Measurements from ENCODE around the gene ZNF692.
A peak's percentile ranks its signal among the peaks of the same experiment; 100 is the strongest.

ZNF692 gene

DNA sequence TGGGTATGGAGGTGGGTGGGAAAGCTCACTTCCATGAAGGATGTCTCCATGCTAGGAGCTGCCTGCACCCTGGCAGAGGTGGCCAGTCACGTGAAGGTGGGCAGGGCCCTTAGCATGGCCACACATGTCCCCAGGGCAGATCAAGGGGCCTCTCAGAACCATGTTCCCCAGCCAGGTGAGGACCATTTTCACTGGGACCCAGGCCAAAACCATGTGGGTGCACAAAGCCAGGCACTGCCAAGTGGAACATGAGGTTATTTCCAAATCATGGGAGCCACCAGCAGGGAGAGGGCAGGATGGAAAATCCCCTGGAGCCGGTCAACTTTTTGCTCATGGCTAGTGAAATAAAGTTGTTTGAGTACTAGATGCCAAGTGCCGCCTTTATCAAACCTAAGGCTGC lies 9.7 kb downstream of the ZNF692 start:
- no peak for TF ChIP-seq POLR2A (IDR thresholded peaks at IDR 0.05; ENCODE audit: low read depth, low read length)
- no peak for FAIRE-seq
- no peak for DNase-seq (ENCODE audit: insufficient read length, low spot score)

- no peak for TF ChIP-seq POLR2A (IDR thresholded peaks at IDR 0.05; ENCODE audit: low read depth, low read length)
- DNase-seq (ENCODE audit: insufficient read length, low spot score) (no peak), FAIRE-seq (no peak)
Observed at GRCh38 chr1:248848602-248849001, 10.3 kb downstream of the ZNF692 start.

DNA sequence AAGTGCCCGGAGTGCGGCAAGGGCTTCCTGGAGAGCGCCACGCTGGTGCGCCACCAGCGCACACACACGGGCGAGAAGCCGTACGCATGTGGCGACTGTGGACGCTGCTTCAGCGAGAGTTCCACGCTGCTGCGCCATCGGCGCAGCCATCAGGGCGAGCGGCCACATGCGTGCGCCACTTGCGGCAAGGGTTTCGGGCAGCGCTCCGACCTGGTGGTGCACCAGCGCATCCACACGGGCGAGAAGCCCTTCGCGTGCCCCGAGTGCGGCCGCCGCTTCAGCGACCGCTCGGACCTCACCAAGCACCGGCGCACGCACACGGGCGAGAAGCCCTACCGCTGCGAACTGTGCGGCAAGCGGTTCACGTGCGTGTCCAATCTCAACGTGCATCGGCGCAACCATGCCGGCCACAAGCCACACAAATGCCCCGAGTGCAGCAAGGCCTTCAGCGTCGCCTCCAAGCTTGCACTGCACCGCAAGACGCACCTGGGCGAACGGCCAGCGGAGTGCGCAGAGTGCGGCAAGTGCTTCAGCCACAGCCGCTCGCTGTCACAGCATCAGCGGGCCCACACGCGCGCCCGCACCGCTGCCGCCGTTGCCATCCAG lies 10.8 kb downstream of the ZNF692 start:
- TF ChIP-seq POLR2A (IDR thresholded peaks at IDR 0.05; ENCODE audit: low read depth, low read length), result no peak
- DNase-seq (ENCODE audit: insufficient read length, low spot score) (no peak), FAIRE-seq (no peak)

DNA sequence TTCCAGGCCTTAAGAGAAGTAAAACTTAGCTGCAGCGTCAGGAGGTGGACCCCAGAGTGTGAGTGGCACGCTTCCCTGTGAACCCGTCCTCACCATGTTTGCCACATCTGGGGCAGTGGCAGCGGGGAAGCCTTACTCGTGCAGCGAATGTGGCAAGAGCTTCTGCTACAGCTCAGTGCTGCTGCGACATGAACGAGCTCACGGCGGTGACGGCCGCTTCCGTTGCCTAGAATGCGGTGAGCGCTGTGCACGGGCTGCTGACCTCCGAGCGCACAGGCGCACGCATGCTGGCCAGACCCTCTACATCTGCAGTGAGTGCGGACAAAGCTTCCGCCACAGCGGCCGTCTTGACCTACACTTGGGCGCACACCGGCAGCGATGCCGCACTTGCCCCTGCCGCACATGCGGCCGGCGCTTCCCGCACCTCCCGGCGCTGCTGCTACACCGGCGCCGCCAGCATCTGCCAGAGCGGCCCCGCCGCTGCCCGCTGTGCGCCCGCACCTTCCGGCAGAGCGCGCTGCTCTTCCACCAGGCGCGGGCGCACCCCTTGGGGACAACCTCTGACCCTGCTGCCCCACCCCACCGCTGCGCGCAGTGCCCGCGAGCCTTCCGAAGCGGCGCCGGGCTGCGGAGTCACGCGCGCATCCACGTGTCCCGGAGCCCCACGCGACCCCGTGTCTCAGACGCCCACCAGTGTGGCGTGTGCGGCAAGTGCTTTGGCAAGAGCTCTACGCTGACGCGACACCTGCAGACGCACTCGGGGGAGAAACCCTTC lies 11.5 kb downstream of the ZNF692 start:
- TF ChIP-seq POLR2A (IDR thresholded peaks at IDR 0.05; ENCODE audit: low read depth, low read length), result no peak
- DNase-seq (ENCODE audit: insufficient read length, low spot score), result no peak
- no peak for FAIRE-seq

DNA sequence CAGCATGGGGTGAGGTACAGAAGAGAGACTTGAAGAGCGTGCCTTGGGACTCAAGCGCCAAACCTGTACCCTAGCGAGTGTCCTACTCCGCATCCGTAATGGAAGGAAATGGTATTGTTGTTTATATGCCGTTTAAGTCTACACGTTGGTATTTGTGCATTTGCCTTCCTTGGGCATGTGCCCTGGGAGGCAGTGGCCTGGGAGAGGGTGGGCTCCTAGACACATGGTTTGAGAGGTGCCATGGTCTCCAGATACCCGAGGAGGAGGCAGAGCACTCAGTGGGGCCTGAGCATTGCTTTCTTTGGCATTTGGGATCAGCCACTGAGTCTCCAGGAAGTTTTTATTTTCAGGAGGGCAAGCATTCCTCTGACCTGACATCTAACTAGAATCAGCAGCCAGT lies 14.4 kb downstream of the ZNF692 start:
- no peak for DNase-seq (ENCODE audit: insufficient read length, low spot score)
- no peak for FAIRE-seq
- no peak for TF ChIP-seq POLR2A (IDR thresholded peaks at IDR 0.05; ENCODE audit: low read depth, low read length)

GRCh38 chr1:248843687-248844086 lies 15.2 kb downstream of the ZNF692 start:
- DNase-seq (ENCODE audit: insufficient read length, low spot score), result no peak
- no peak for TF ChIP-seq POLR2A (IDR thresholded peaks at IDR 0.05; ENCODE audit: low read depth, low read length)
- FAIRE-seq, result no peak

- DNase-seq (ENCODE audit: insufficient read length, low spot score) (no peak), FAIRE-seq (no peak)
- TF ChIP-seq POLR2A (IDR thresholded peaks at IDR 0.05; ENCODE audit: low read depth, low read length), result no peak
Observed at GRCh38 chr1:248842781-248843331, 16.0 kb downstream of the ZNF692 start.

- FAIRE-seq (no peak), DNase-seq (ENCODE audit: insufficient read length, low spot score) (no peak)
Observed at GRCh38 chr1:248841702-248842395, 17.0 kb downstream of the ZNF692 start.

GRCh38 chr1:248840946-248841345 lies 17.9 kb downstream of the ZNF692 start:
- FAIRE-seq (no peak), DNase-seq (ENCODE audit: insufficient read length, low spot score) (no peak)
- no peak for TF ChIP-seq POLR2A (IDR thresholded peaks at IDR 0.05; ENCODE audit: low read depth, low read length)

More at GRCh38 chr1:248841702-248842395, 17.0 kb downstream of the ZNF692 start:
- no peak for TF ChIP-seq POLR2A (IDR thresholded peaks at IDR 0.05; ENCODE audit: low read depth, low read length)

GRCh38 chr1:248839168-248839555 lies 19.7 kb downstream of the ZNF692 start:
- no peak for TF ChIP-seq POLR2A (IDR thresholded peaks at IDR 0.05; ENCODE audit: low read depth, low read length)
- FAIRE-seq (no peak), DNase-seq (ENCODE audit: insufficient read length, low spot score) (no peak)

DNA sequence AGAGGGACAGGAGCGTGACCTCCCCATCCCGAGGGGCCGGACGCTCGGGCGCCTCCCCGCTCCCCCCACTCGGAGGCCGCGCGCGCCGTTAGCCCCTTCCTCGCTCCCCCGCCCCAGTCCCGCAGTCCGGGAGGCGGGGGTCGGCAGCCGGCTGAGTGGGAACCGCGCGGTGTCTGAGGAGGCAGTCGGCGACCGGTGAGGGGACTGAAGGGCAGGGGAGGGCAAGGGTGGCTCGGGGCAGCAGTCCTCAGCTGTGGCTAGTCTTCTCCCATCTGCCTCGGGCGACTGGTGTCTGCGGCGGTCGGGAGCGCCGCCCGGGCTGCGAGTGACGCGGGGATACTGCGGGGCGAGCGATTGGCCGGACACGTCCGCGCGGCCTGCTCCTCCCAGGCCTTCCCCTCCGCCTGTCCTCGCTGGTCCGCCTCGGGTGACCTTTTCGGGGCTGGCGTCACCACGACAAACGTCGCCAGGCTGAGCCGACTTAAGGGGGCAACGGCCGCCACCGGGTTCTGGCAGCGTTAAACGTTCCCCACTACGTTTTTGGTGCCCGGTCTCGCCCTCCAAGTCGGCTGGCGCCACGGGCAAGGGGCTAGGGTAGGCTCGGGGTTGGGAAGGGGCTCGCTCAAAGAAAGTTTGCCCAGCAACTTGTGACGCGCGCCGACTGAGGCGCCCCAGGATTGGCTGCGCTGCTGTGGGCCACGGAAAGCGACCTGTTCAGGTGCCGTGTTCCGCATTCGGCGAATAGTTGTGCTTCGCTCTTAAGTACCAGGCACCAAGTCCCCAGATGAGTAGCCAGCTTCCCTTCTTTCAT lies 20.3 kb downstream of the ZNF692 start:
- DNase-seq (ENCODE audit: insufficient read length, low spot score), result peak; percentile 65
- TF ChIP-seq POLR2A (IDR thresholded peaks at IDR 0.05; ENCODE audit: low read depth, low read length), result peak; percentile 83
- FAIRE-seq, result no peak

DNA sequence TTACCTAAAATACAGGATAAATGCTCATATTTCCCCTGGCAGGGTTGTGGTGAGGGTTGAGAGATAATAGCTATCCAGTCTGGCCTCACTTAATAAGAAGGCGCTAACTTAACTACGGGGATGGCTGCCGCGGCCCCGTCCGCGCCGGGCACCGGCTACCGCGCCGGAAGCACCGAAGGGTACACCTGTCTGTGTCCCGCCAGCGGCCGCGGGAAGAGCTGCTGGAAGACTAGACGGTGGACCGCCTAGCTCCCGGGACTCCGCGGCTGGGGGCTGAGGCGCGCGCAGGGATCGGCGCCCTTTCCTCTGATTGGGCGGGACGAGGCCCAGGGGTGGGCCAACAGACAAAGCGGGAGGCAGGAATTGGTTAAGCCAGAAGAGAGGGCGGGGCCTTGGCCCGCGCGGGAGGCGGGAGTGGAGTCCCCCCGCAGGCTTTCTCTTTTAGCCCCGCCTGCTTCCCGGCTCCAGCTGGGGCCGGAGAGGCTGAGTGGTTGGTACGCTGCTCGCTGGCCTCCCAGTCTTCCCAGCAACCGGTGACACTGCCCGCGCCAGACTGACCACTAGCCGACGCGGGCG lies 21.0 kb downstream of the ZNF692 start, which contains the start of gene ZNF672:
Gene ZNF672 (plus strand): TSS at position 444 of the 576 bp plus-strand sequence. CDS start 9,051 bp downstream, outside the sequence.
- DNase-seq (ENCODE audit: insufficient read length, low spot score), result peak; percentile 83
- no peak for FAIRE-seq
- peak; percentile 76 for TF ChIP-seq POLR2A (IDR thresholded peaks at IDR 0.05; ENCODE audit: low read depth, low read length)
